NCI-H1417 treated with DMSO at 0.1 percent for 48 hours (cell line): Measurements from ENCODE around the gene DYNC2LI1.

ENCODE experiments used
- DNase-seq: peaks from one replicate; lab custom pipeline; 2025; lab: John Stamatoyannopoulos, UW

DYNC2LI1 gene

GRCh38 chr2:43763091-43763490, 10.7 kb upstream of the DYNC2LI1 start:
- DNase-seq: no peak

GRCh38 chr2:43764086-43764705, 9.6 kb upstream of the DYNC2LI1 start:
- no peak for DNase-seq

GRCh38 chr2:43766006-43766405, 7.8 kb upstream of the DYNC2LI1 start:
- DNase-seq: no peak

- DNase-seq: peak; percentile 20
Measured at GRCh38 chr2:43774617-43775016, 778 bp downstream of the DYNC2LI1 start.

GRCh38 chr2:43776324-43776723, 2.5 kb downstream of the DYNC2LI1 start:
- no peak for DNase-seq

GRCh38 chr2:43777306-43777926, 3.6 kb downstream of the DYNC2LI1 start:
- no peak for DNase-seq

GRCh38 chr2:43778233-43778632, 4.4 kb downstream of the DYNC2LI1 start:
- no peak for DNase-seq

GRCh38 chr2:43787895-43788294, 14.1 kb downstream of the DYNC2LI1 start:
- DNase-seq: no peak

- DNase-seq: no peak
Measured at GRCh38 chr2:43788646-43789045, 14.8 kb downstream of the DYNC2LI1 start.

GRCh38 chr2:43790147-43790546, 16.3 kb downstream of the DYNC2LI1 start:
- DNase-seq: no peak

- no peak for DNase-seq
Measured at GRCh38 chr2:43791035-43791765, 17.4 kb downstream of the DYNC2LI1 start.

GRCh38 chr2:43792653-43793052, 18.8 kb downstream of the DYNC2LI1 start:
- no peak for DNase-seq

- no peak for DNase-seq
Measured at GRCh38 chr2:43794956-43795355, 21.1 kb downstream of the DYNC2LI1 start.

GRCh38 chr2:43796206-43796605, 22.4 kb downstream of the DYNC2LI1 start:
- DNase-seq: no peak

GRCh38 chr2:43798300-43798699, 24.5 kb downstream of the DYNC2LI1 start:
- DNase-seq: no peak

GRCh38 chr2:43800894-43801293, 27.1 kb downstream of the DYNC2LI1 start:
- DNase-seq: no peak

- DNase-seq: no peak
Measured at GRCh38 chr2:43802135-43802534, 28.3 kb downstream of the DYNC2LI1 start.

- DNase-seq: no peak
Measured at GRCh38 chr2:43803113-43803512, 29.3 kb downstream of the DYNC2LI1 start.

GRCh38 chr2:43806719-43807031, 32.8 kb downstream of the DYNC2LI1 start:
- no peak for DNase-seq

- DNase-seq: no peak
Measured at GRCh38 chr2:43810452-43810851, 36.6 kb downstream of the DYNC2LI1 start.

GRCh38 chr2:43810888-43811287, 37.0 kb downstream of the DYNC2LI1 start:
- DNase-seq: no peak

GRCh38 chr2:43812006-43812405, 38.2 kb downstream of the DYNC2LI1 start:
- no peak for DNase-seq

- no peak for DNase-seq
Measured at GRCh38 chr2:43812947-43813346, 39.1 kb downstream of the DYNC2LI1 start.

- no peak for DNase-seq
Measured at GRCh38 chr2:43814711-43815110, 40.9 kb downstream of the DYNC2LI1 start.
